K562 (cell line): ENCODE measurements around the gene UNC79. TPM values are rescaled to one million over a fixed set of nuclear protein-coding genes. Genes with fewer than 3 reads are reported as not detected.

Source experiments
- ATAC-seq: fragments of 200-7000 bp; cut with Tn5 transposase; 3 replicates; pipeline ENCODE4 v1.9.1; 2020; ENCODE audit warnings: moderate library complexity
- BruUV-seq: library from RNA; stranded (reverse); fragments of 400-500 nt; replicated peaks from 2 replicates; lab custom pipeline; 2021; lab: Mats Ljungman, UMichigan
- CTCF ChIA-PET: fragments of 300-600 bp; formaldehyde crosslinking; extraction: SDS; loops from one replicate; lab custom pipeline; 2021; ENCODE audit warnings: low intra/inter-chr PET ratio; lab: Yijun Ruan, JAX
- POLR2A ChIA-PET: fragments of 300-600, 350-650 bp; sonication (Branson Sonifier 250); formaldehyde crosslinking; extraction: SDS; loops from one replicate; lab custom pipeline; 2021; ENCODE audit warnings: antibody characterized with exemption, inconsistent platforms; lab: Yijun Ruan, JAX
- DNase-seq, 4 experiments: peaks; one replicate each; pipeline versions ENCODE4 v3.0.0 to v3.0.0-alpha.2; 2011 to 2018; ENCODE audit warnings: low spot score in 3 of 4, mixed read lengths in 3 of 4; ENCODE audit errors: extremely low read depth in 1 of 4
- FAIRE-seq: peaks from 2 replicates; lab custom pipeline; 2011; peaks lifted over from hg19 to GRCh38; lab: Jason Lieb, UNC
- H2AFZ ChIP-seq: 2 replicates; pipeline ENCODE4 v1.6.0; 2011; ENCODE audit warnings: low read depth, low read length, control low read depth, inconsistent platforms
- H3K27ac ChIP-seq: fragments of 200-600 bp; 3 replicates; pipeline ENCODE4 v1.8.0; 2011; ENCODE audit warnings: low read depth, mild to moderate bottlenecking, control low read depth, inconsistent platforms, low read length, moderate library complexity, mixed read lengths; ENCODE audit errors: extremely low read depth
- H3K27me3 ChIP-seq, 2 experiments: fragments of 300-600 bp in 1 of 2; 2 replicates in 1 of 2; 3 replicates in 1 of 2; pipeline versions ENCODE4 v1.6.0 to v1.8.0; 2011; ENCODE audit warnings: inconsistent platforms in 2 of 2, low read length in 2 of 2, mild to moderate bottlenecking in 1 of 2, mixed read lengths in 1 of 2, moderate library complexity in 1 of 2; ENCODE audit not compliant: control insufficient read depth in 2 of 2, insufficient read depth in 2 of 2
- H3K36me3 ChIP-seq: fragments of 300-600 bp; 3 replicates; pipeline ENCODE4 v1.8.0; 2011; ENCODE audit warnings: mild to moderate bottlenecking, low read length, inconsistent platforms; ENCODE audit not compliant: control insufficient read depth, insufficient read depth
- H3K4me1 ChIP-seq, 2 experiments: fragments of 200-600 bp in 1 of 2; replicated peaks in 1 of 2; 2 replicates in 1 of 2; 3 replicates in 1 of 2; pipeline versions ENCODE4 v1.5.1 to v1.8.0; 2011; ENCODE audit warnings: inconsistent platforms in 2 of 2, low read length in 2 of 2, mild to moderate bottlenecking in 1 of 2, mixed read lengths in 1 of 2, moderate library complexity in 1 of 2; ENCODE audit not compliant: control insufficient read depth in 2 of 2, insufficient read depth in 2 of 2
- H3K4me2 ChIP-seq: 2 replicates; pipeline ENCODE4 v1.6.1; 2011; ENCODE audit warnings: low read length, control low read depth, inconsistent platforms, mixed read lengths; ENCODE audit not compliant: insufficient read depth
- H3K4me3 ChIP-seq: fragments of 200-600 bp; sonication (generic), shearing (Covaris generic); 2 replicates; pipeline ENCODE4 v1.5.1; 2016; ENCODE audit warnings: control low read depth, inconsistent platforms
- H3K79me2 ChIP-seq: fragments of 200-600 bp; 3 replicates; pipeline ENCODE4 v1.8.0; 2011; ENCODE audit warnings: low read length, inconsistent platforms; ENCODE audit not compliant: control insufficient read depth, insufficient read depth
- H3K9ac ChIP-seq, 2 experiments: 2 replicates each; pipeline versions ENCODE4 v1.6.0 to v1.6.1; 2011; ENCODE audit warnings: low read depth in 2 of 2, low read length in 2 of 2, control low read depth in 1 of 2, inconsistent platforms in 1 of 2, mild to moderate bottlenecking in 1 of 2, mixed read lengths in 1 of 2; ENCODE audit not compliant: insufficient read depth in 1 of 2
- H3K9me1 ChIP-seq: one replicate; pipeline ENCODE4 v1.6.0; 2011; ENCODE audit warnings: inconsistent platforms, mild to moderate bottlenecking, low read length, moderate library complexity; ENCODE audit not compliant: control insufficient read depth, insufficient read depth
- H3K9me3 ChIP-seq: replicated peaks from 2 replicates; pipeline ENCODE4 v1.5.1; 2011; ENCODE audit warnings: low read depth, low read length, inconsistent platforms; ENCODE audit not compliant: control insufficient read depth, insufficient read depth
- H4K20me1 ChIP-seq: replicated peaks from 2 replicates; pipeline ENCODE4 v1.6.1; 2011; ENCODE audit warnings: low read length, inconsistent platforms, mixed read lengths; ENCODE audit not compliant: control insufficient read depth, insufficient read depth
- CEBPZ ChIP-seq: fragments of 150-350 bp; IDR thresholded peaks from 2 replicates; pipeline ENCODE4 v1.6.1; 2014; ENCODE audit warnings: low read depth, mild to moderate bottlenecking, low read length, borderline replicate concordance
- ID3 ChIP-seq, 2 experiments: fragments of 250-450 bp in 1 of 2; fragments of 450-650 bp in 1 of 2; sonication (Bioruptor Pico) in 1 of 2; IDR thresholded peaks; 2 replicates each; pipeline versions ENCODE4 v1.6.1 to v1.8.0; 2016 to 2021; ENCODE audit warnings: mild to moderate bottlenecking in 2 of 2, moderate library complexity in 2 of 2, missing compliant biosample characterization in 1 of 2, missing genetic modification characterization in 1 of 2
- MIER1 ChIP-seq: fragments of 450-650 bp; IDR thresholded peaks from 2 replicates; pipeline ENCODE4 v1.6.1; 2016; ENCODE audit warnings: antibody characterized with exemption, mild to moderate bottlenecking, low read depth
- NR1H2 ChIP-seq: sonication (generic); formaldehyde crosslinking; IDR thresholded peaks from 2 replicates; pipeline ENCODE4 v1.4.0; 2020; ENCODE audit warnings: mild to moderate bottlenecking, missing genetic modification reagents
- SMAD3 ChIP-seq: fragments of 450-650 bp; formaldehyde crosslinking; conservative IDR thresholded peaks from 2 replicates; pipeline ENCODE4 v1.4.0; 2020; ENCODE audit warnings: mild to moderate bottlenecking
- TBL1XR1 ChIP-seq, 2 experiments: IDR thresholded peaks; 2 replicates each; pipeline ENCODE4 v1.6.1; 2012; ENCODE audit warnings: improper control_type of control experiment in 2 of 2, low read length in 2 of 2, mild to moderate bottlenecking in 1 of 2
- TRIM24 ChIP-seq, 2 experiments: fragments of 450-650 bp; IDR thresholded peaks; 2 replicates each; pipeline ENCODE4 v1.6.1; 2016
- ZNF41 ChIP-seq: fragments of 250-450 bp; sonication (Bioruptor Pico); conservative IDR thresholded peaks from 2 replicates; pipeline ENCODE4 v1.4.0; 2020; ENCODE audit warnings: mild to moderate bottlenecking
- WGBS: fragments of 100-300 bp; shearing (Covaris generic); methylation state at CpG from one replicate; pipeline ENCODE4 v1.1.6; 2016; ENCODE audit warnings: low coverage, mixed read lengths; ENCODE audit not compliant: insufficient coverage; ENCODE audit errors: missing lambda C conversion rate; 5-methylcytosine and 5-hydroxymethylcytosine counted together
- in situ Hi-C: fragments of 300-500 bp; cut with MboI; formaldehyde crosslinking; loops from 4 replicates; pipeline ENCODE4 v1.15.0; 2018; ENCODE audit warnings: inconsistent platforms, mixed read lengths
- intact Hi-C: fragments of 100-400 bp; cut with micrococcal nuclease; formaldehyde crosslinking; loops from 2 replicates; pipeline ENCODE4 v1.14.2; 2022
- polyA plus RNA-seq, 8 experiments: library from polyadenylated mRNA; depleted of rRNA in 4 of 8; stranded (reverse) in 5 of 8; unstranded in 3 of 8; fragments of >200 nt; fragmentation: Nextera tagmentation in 2 of 8; fragmentation: Illumina TruSeq in 1 of 8; extraction: Ambion mirVana in 2 of 8; extraction: Trizol in 1 of 8; gene quantifications; 2 replicates each; pipeline versions ENCODE4 v1.2.1 to v1.2.3, GENCODE V29; 2011 to 2014; ENCODE audit warnings: inconsistent platforms in 1 of 8, missing spikeins in 1 of 8
- total RNA-seq, 7 experiments: library from RNA; depleted of rRNA in 6 of 7; stranded (reverse); fragments of >200 nt in 6 of 7; fragmentation: Illumina TruSeq in 2 of 7; extraction: Trizol in 2 of 7; gene quantifications; 2 replicates each; pipeline versions ENCODE4 v1.2.1 to v1.2.3, GENCODE V29; 2011 to 2021; ENCODE audit warnings: low replicate concordance in 1 of 7

The UNC79 gene
- total and polyA plus RNA-seq, 9 of the 15 experiments (the other 6 are each of a cell fraction or from before 2014, with no cell fraction given), result under 0.01 to 0.04 (median 0.01) TPM; not detected in 6

GRCh38 chr14:93496856-93497741 lies 66.4 kb downstream of the UNC79 start:
- POLR2A ChIA-PET, result interaction anchor here (0.7 kb wide), 1 partner anchor 1121 kb away, joined by 4 read pairs; no protein-coding TSS in a partner anchor
- Histone ChIP-seq H3K4me2 (no peak overlapping the region), H3K36me3 (no peaks in the 10 kb centered on the region), H3K9me3 (no peaks in the 10 kb centered on the region), H2AFZ (no peak overlapping the region), H3K9me1 (no peaks in the 10 kb centered on the region), H4K20me1 (no peaks in the 10 kb centered on the region), H3K27ac (no peak overlapping the region), H3K79me2 (no peaks in the 10 kb centered on the region), H3K4me3 (no peak overlapping the region), H3K27me3 (no peaks in the 10 kb centered on the region), H3K9ac (no peak overlapping the region), H3K4me1 (no peaks in the 10 kb centered on the region)
- TF ChIP-seq SMAD3 (CRISPR knock-in tag) (no peak), TBL1XR1 (IDR thresholded peaks at IDR 0.05; ENCODE audit: low read length in 2 of 2) (no peak), CEBPZ (no peak), ID3 (CRISPR knock-in tag; IDR thresholded peaks at IDR 0.05) (no peak), ID3 (tag; IDR thresholded peaks at IDR 0.05) (no peak), ZNF41 (no peak), TRIM24 (IDR thresholded peaks at IDR 0.05) (no peak), NR1H2 (CRISPR knock-in tag) (no peak), MIER1 (no peak)
- no peak for FAIRE-seq
- CTCF ChIA-PET, result interaction anchor here (0.6 kb wide), 1 partner anchor 381 kb away, joined by 3 read pairs; the partner anchor contains the start of gene ITPK1
- BruUV-seq, result no TSS peak
- DNase-seq, result no peak
- 5% methylated on average over 3 of the region's 3 CpGs for WGBS
- intact Hi-C loops, result no loop called here
- no peak for ATAC-seq
- in situ Hi-C loops, result no loop called here
